ENCODE measurements around the gene ELMO3.

DNA sequence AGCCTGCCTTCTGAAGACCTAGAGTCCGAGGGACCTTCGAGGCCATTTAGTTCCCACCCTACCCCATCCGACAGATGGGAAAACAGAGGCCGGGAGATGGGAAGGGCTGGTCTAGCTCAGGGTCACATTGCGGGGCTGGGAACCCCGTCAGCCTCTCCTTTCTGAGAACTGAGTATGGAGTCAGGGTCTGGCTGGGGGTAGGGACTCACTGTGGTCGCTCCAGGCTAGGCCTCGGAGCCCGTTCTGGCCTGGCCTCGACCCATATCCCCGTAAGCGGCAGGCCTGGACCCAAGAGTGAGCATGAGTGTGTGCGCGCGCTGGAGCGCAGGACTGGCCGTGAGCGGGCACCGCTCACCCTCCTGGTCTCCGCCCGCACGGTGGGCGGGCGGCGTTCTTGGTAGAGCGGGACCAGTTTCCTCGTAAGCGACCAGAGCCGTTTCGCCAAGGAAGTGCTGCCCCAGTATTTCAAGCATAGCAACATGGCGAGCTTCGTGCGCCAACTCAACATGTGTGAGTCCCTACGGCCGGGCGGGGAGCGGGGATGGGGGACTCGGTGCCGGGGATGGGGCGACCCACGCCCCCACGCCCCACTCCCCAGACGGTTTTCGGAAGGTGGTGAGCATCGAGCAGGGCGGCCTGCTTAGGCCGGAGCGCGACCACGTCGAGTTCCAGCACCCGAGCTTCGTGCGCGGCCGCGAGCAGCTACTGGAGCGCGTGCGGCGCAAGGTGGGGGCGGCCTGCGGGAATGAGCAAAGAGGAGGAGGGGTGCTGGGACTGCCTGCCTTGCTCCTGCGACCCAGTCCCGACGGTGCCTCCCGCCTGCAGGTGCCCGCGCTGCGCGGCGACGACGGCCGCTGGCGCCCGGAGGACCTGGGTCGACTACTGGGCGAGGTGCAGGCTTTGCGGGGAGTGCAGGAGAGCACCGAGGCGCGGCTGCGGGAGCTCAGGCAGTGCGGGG lies 33.5 kb upstream of the ELMO3 start:
- TF ChIP-seq RARB (CRISPR knock-in tag; IDR thresholded peaks at IDR 0.05) (no peak), ZFP30 (CRISPR knock-in tag; IDR thresholded peaks at IDR 0.05) (no peak)

Measured in SK-N-SH treated with all-trans-retinoic acid at 6 μM for 48 hours (cell line).